ENCODE data around the gene RCVRN. TPM values are rescaled to one million over a fixed set of nuclear protein-coding genes. Genes with fewer than 3 reads are reported as not detected.

RCVRN gene
- total RNA-seq, 1 experiment from 2014 or later, result not detected

- DNase-seq (no peak), ATAC-seq (no peak)
- Histone ChIP-seq H3F3A (ENCODE audit: low read length, unreplicated experiment) (no peaks in the 10 kb centered on the region), H2AFZ (ENCODE audit: low read length) (no peak overlapping the region), H3K9ac (ENCODE audit: low read length) (no peak overlapping the region), H4K20me1 (ENCODE audit: low read length) (no peaks in the 10 kb centered on the region), H3K27ac (ENCODE audit: low read length) (no peak overlapping the region), H3K4me3 (ENCODE audit: low read length) (no peak overlapping the region), H3K9me2 (replicated peaks; ENCODE audit: low read length) (no peaks in the 10 kb centered on the region), H3K79me2 (ENCODE audit: low read length) (no peaks in the 10 kb centered on the region), H3K36me3 (ENCODE audit: low read depth, low read length) (no peaks in the 10 kb centered on the region), H3K27me3 (ENCODE audit: low read length) (peaks cover 16% of the 10 kb centered on the region; the same call in 1 of the 2 replicates), H3K4me2 (ENCODE audit: low read length) (no peak overlapping the region), H3K4me1 (ENCODE audit: insufficient read depth, low read length) (no peaks in the 10 kb centered on the region; the same call in 1 of the 2 replicates), H3K9me3 (ENCODE audit: low read length) (no peaks in the 10 kb centered on the region)
- TF ChIP-seq, protein P1, sequence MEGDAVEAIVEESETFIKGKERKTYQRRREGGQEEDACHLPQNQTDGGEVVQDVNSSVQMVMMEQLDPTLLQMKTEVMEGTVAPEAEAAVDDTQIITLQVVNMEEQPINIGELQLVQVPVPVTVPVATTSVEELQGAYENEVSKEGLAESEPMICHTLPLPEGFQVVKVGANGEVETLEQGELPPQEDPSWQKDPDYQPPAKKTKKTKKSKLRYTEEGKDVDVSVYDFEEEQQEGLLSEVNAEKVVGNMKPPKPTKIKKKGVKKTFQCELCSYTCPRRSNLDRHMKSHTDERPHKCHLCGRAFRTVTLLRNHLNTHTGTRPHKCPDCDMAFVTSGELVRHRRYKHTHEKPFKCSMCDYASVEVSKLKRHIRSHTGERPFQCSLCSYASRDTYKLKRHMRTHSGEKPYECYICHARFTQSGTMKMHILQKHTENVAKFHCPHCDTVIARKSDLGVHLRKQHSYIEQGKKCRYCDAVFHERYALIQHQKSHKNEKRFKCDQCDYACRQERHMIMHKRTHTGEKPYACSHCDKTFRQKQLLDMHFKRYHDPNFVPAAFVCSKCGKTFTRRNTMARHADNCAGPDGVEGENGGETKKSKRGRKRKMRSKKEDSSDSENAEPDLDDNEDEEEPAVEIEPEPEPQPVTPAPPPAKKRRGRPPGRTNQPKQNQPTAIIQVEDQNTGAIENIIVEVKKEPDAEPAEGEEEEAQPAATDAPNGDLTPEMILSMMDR (conservative IDR thresholded peaks at IDR 0.05; ENCODE audit: low read depth, low read length), result no peak
- TF ChIP-seq EZH2phosphoT487 (IDR thresholded peaks at IDR 0.05; ENCODE audit: borderline replicate concordance, low read length) (no peak), EZH2 (IDR thresholded peaks at IDR 0.05; ENCODE audit: low read length, unreplicated experiment) (no peak)
- no TSS peak for BruUV-seq (replicated peaks)
- ChIA-PET CTCF (no interaction called here), POLR2A (ENCODE audit: unreplicated experiment) (no interaction called here)
- intact Hi-C loops (cut with micrococcal nuclease), result no loop called here
Measured at GRCh38 chr17:9932491-9932890, 27.4 kb upstream of the RCVRN start.

DNA sequence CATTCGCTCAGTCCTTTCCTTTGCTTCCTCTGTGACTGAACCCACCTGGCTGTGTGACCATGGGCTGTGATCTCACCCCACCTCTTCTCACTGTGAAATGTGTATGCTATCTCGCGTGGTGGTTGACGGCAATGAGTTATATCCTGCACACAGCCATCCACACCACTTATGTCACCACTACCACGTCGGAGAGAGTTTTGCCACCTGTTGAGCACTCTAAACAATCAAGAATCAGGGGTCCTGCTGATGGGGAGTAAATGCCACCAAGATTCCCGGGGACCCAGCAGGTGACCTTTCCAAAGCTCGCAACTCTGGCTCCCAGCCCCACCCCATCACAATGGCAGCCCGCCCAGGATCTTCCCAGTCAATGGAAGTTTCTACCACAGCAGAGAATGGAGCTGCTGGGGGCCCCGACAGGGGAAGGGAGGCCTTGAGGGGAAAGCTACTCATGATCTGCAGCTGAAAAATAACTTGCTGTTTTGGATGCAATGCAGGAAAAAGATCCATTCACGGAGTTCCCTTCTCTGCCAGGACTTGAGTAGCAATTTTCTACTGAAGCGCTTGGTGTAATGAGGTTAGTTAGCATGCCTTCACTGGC is 26.2 kb upstream of the RCVRN start:
- BruUV-seq (replicated peaks), result no TSS peak
- no peaks in the 10 kb centered on the region for H3K36me3 ChIP-seq (ENCODE audit: low read depth, low read length)
- no peaks in the 10 kb centered on the region for H3K9me3 ChIP-seq (ENCODE audit: low read length)
- no peaks in the 10 kb centered on the region; the same call in 1 of the 2 replicates for H3K4me1 ChIP-seq (ENCODE audit: insufficient read depth, low read length)
- POLR2A ChIA-PET (ENCODE audit: unreplicated experiment), result no interaction called here
- CTCF ChIA-PET, result no interaction called here
- no peaks in the 10 kb centered on the region for H4K20me1 ChIP-seq (ENCODE audit: low read length)
- no peak overlapping the region for H2AFZ ChIP-seq (ENCODE audit: low read length)
- no peaks in the 10 kb centered on the region for H3F3A ChIP-seq (ENCODE audit: low read length, unreplicated experiment)
- H3K9ac ChIP-seq (ENCODE audit: low read length), result no peak overlapping the region
- no peaks in the 10 kb centered on the region for H3K79me2 ChIP-seq (ENCODE audit: low read length)
- H3K27me3 ChIP-seq (ENCODE audit: low read length), result peaks cover 16% of the 10 kb centered on the region; the same call in 1 of the 2 replicates
- no peak overlapping the region for H3K27ac ChIP-seq (ENCODE audit: low read length)
- no peak overlapping the region for H3K4me2 ChIP-seq (ENCODE audit: low read length)
- no peaks in the 10 kb centered on the region for H3K9me2 ChIP-seq (replicated peaks; ENCODE audit: low read length)
- no peak for ATAC-seq
- no peak overlapping the region for H3K4me3 ChIP-seq (ENCODE audit: low read length)
- TF ChIP-seq, protein P1 (conservative IDR thresholded peaks at IDR 0.05; ENCODE audit: low read depth, low read length), result no peak
- no peak for TF ChIP-seq EZH2phosphoT487 (IDR thresholded peaks at IDR 0.05; ENCODE audit: borderline replicate concordance, low read length)
- no peak for TF ChIP-seq EZH2 (IDR thresholded peaks at IDR 0.05; ENCODE audit: low read length, unreplicated experiment)
- DNase-seq, result no peak
- intact Hi-C loops (cut with micrococcal nuclease), result no loop called here

DNA sequence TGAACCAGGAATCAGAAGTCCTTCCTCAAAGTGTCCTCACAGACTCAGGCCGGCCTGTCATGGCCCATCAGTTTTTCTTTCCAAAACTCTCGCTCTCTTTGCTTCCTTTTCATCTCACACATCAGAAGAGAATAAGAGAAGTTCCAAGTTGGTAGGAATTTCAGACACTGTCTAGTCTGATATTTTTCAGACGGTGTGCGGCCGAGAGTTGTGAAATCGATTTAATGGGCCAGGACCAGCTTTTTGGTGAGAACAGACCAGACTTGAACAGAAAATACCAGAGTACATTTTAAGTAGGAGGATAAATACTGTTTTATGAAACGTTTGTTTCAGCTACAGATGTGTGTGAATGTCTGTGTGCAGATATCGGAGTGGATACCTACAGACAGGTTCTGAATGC is 24.8 kb upstream of the RCVRN start:
- Histone ChIP-seq H3K36me3 (ENCODE audit: low read depth, low read length) (no peaks in the 10 kb centered on the region), H3K4me1 (ENCODE audit: insufficient read depth, low read length) (no peaks in the 10 kb centered on the region; the same call in 1 of the 2 replicates), H3K27ac (ENCODE audit: low read length) (no peak overlapping the region), H3K9me3 (ENCODE audit: low read length) (no peaks in the 10 kb centered on the region), H3K9me2 (replicated peaks; ENCODE audit: low read length) (no peaks in the 10 kb centered on the region), H3K4me2 (ENCODE audit: low read length) (no peak overlapping the region), H3K9ac (ENCODE audit: low read length) (no peak overlapping the region), H2AFZ (ENCODE audit: low read length) (no peak overlapping the region), H4K20me1 (ENCODE audit: low read length) (no peaks in the 10 kb centered on the region), H3K27me3 (ENCODE audit: low read length) (peaks cover 16% of the 10 kb centered on the region; the same call in 1 of the 2 replicates), H3K4me3 (ENCODE audit: low read length) (no peak overlapping the region), H3F3A (ENCODE audit: low read length, unreplicated experiment) (no peaks in the 10 kb centered on the region), H3K79me2 (ENCODE audit: low read length) (no peaks in the 10 kb centered on the region)
- DNase-seq, result no peak
- intact Hi-C loops (cut with micrococcal nuclease), result loop anchor here (1.0 to 10.0 kb wide), 2 partner anchors 201 to 685 kb away; no protein-coding TSS in a partner anchor
- ChIA-PET CTCF (interaction anchor here (0.6 kb wide), 1 partner anchor 985 kb away, joined by 3 read pairs; no protein-coding TSS in a partner anchor), POLR2A (ENCODE audit: unreplicated experiment) (no interaction called here)
- TF ChIP-seq, protein P1 (conservative IDR thresholded peaks at IDR 0.05; ENCODE audit: low read depth, low read length), result no peak
- no peak for ATAC-seq
- no TSS peak for BruUV-seq (replicated peaks)

Measured in PC-3 (cell line).